H9 (cell line): ENCODE measurements around the gene IL18R1. TPM values are rescaled to one million over a fixed set of nuclear protein-coding genes. Genes with fewer than 3 reads are reported as not detected.

Experiments
- DNase-seq: peaks from one replicate; pipeline ENCODE4 v3.0.0-alpha.2; 2017
- H2AFZ ChIP-seq: one replicate; pipeline ENCODE4 v1.6.1; 2013; ENCODE audit warnings: mild to moderate bottlenecking, low read length, control low read depth, moderate library complexity
- H2AK5ac ChIP-seq: 2 replicates; pipeline ENCODE4 v1.6.1; 2013; ENCODE audit warnings: low read length, control low read depth, mixed read lengths; ENCODE audit not compliant: insufficient read length
- H2BK120ac ChIP-seq: one replicate; pipeline ENCODE4 v1.6.1; 2013; ENCODE audit warnings: low read depth, mild to moderate bottlenecking, low read length, control low read depth, inconsistent platforms; ENCODE audit not compliant: poor library complexity, severe bottlenecking
- H2BK12ac ChIP-seq: 2 replicates; pipeline ENCODE4 v1.6.1; 2013; ENCODE audit warnings: low read length, control low read depth, mixed read lengths, low read depth; ENCODE audit not compliant: insufficient read length
- H2BK15ac ChIP-seq: 2 replicates; pipeline ENCODE4 v1.6.1; 2013; ENCODE audit warnings: low read depth, low read length, control low read depth
- H2BK20ac ChIP-seq: one replicate; pipeline ENCODE4 v1.6.1; 2013; ENCODE audit warnings: low read depth, mild to moderate bottlenecking, low read length, control low read depth, inconsistent platforms; ENCODE audit not compliant: poor library complexity, severe bottlenecking
- H2BK5ac ChIP-seq: 2 replicates; pipeline ENCODE4 v1.6.1; 2013; ENCODE audit warnings: low read length, control low read depth, mixed read lengths; ENCODE audit not compliant: insufficient read length
- H3K14ac ChIP-seq: 2 replicates; pipeline ENCODE4 v1.6.1; 2013; ENCODE audit warnings: low read length, control low read depth; ENCODE audit not compliant: insufficient read depth
- H3K18ac ChIP-seq: 2 replicates; pipeline ENCODE4 v1.6.1; 2013; ENCODE audit warnings: low read depth, mild to moderate bottlenecking, mixed read lengths, low read length, control low read depth; ENCODE audit not compliant: insufficient read length
- H3K23ac ChIP-seq: 2 replicates; pipeline ENCODE4 v1.6.1; 2013; ENCODE audit warnings: low read length, control low read depth, mixed read lengths, low read depth; ENCODE audit not compliant: insufficient read length
- H3K23me2 ChIP-seq: 2 replicates; pipeline ENCODE4 v1.6.1; 2013; ENCODE audit warnings: low read depth, mild to moderate bottlenecking, mixed read lengths, low read length, control low read depth; ENCODE audit not compliant: insufficient read length, poor library complexity, severe bottlenecking
- H3K27ac ChIP-seq: 2 replicates; pipeline ENCODE4 v1.5.1; 2013; ENCODE audit warnings: low read length, control low read depth, mixed read lengths, low read depth; ENCODE audit not compliant: insufficient read length
- H3K27me3 ChIP-seq: 2 replicates; pipeline ENCODE4 v1.6.1; 2013; ENCODE audit warnings: low read length, control low read depth, inconsistent platforms; ENCODE audit not compliant: insufficient read depth
- H3K4ac ChIP-seq: 2 replicates; pipeline ENCODE4 v1.6.1; 2013; ENCODE audit warnings: low read depth, mild to moderate bottlenecking, control low read depth, inconsistent platforms, low read length, moderate library complexity
- H3K4me1 ChIP-seq: 2 replicates; pipeline ENCODE4 v1.6.1; 2013; ENCODE audit warnings: low read length, control low read depth, inconsistent platforms; ENCODE audit not compliant: insufficient read depth
- H3K4me2 ChIP-seq: 2 replicates; pipeline ENCODE4 v1.6.1; 2013; ENCODE audit warnings: low read length, control low read depth, mixed read lengths; ENCODE audit not compliant: insufficient read length, insufficient read depth
- H3K56ac ChIP-seq: 2 replicates; pipeline ENCODE4 v1.6.1; 2013; ENCODE audit warnings: low read depth, mild to moderate bottlenecking, mixed read lengths, low read length, control low read depth; ENCODE audit not compliant: insufficient read length
- H3K79me1 ChIP-seq: 2 replicates; pipeline ENCODE4 v1.6.1; 2013; ENCODE audit warnings: low read depth, mild to moderate bottlenecking, moderate library complexity, low read length, control low read depth, inconsistent platforms; ENCODE audit not compliant: insufficient read depth, poor library complexity, severe bottlenecking
- H3K79me2 ChIP-seq: 2 replicates; pipeline ENCODE4 v1.6.1; 2013; ENCODE audit warnings: low read length, control low read depth, inconsistent platforms; ENCODE audit not compliant: insufficient read depth
- H3K9ac ChIP-seq: 2 replicates; pipeline ENCODE4 v1.6.1; 2013; ENCODE audit warnings: low read length, control low read depth, mixed read lengths; ENCODE audit not compliant: insufficient read length; ENCODE audit errors: extremely low read depth
- H3K9me3 ChIP-seq: one replicate; pipeline ENCODE4 v1.6.1; 2013; ENCODE audit warnings: low read depth, low read length, inconsistent platforms; ENCODE audit not compliant: control insufficient read depth
- H3T11ph ChIP-seq: one replicate; pipeline ENCODE4 v1.6.1; 2013; ENCODE audit warnings: mild to moderate bottlenecking, low read length, control low read depth, inconsistent platforms
- H4K20me1 ChIP-seq: one replicate; pipeline ENCODE4 v1.6.1; 2013; ENCODE audit not compliant: control insufficient read depth, insufficient read length, insufficient read depth
- H4K5ac ChIP-seq: 2 replicates; pipeline ENCODE4 v1.6.1; 2013; ENCODE audit warnings: low read depth, mild to moderate bottlenecking, mixed read lengths, low read length, control low read depth; ENCODE audit not compliant: insufficient read length
- H4K8ac ChIP-seq: replicated peaks from 2 replicates; pipeline ENCODE4 v1.6.1; 2013; ENCODE audit warnings: low read length, control low read depth, mixed read lengths, low read depth; ENCODE audit not compliant: insufficient read length
- H4K91ac ChIP-seq: 2 replicates; pipeline ENCODE4 v1.6.1; 2013; ENCODE audit warnings: low read depth, mild to moderate bottlenecking, moderate library complexity, mixed read lengths, low read length, control low read depth; ENCODE audit not compliant: insufficient read length
- H3K27ac Mint-ChIP-seq, 3 experiments: 2 replicates in 2 of 3; 3 replicates in 1 of 3; pipeline ENCODE4 v1.8.0; 2020 to 2021; ENCODE audit warnings: mixed read lengths in 3 of 3, mild to moderate bottlenecking in 1 of 3, moderate library complexity in 1 of 3
- H3K27me3 Mint-ChIP-seq: 2 replicates; pipeline ENCODE4 v1.8.0; 2021; ENCODE audit warnings: low read depth, mild to moderate bottlenecking, moderate library complexity, mixed read lengths
- H3K36me3 Mint-ChIP-seq, 3 experiments: 2 replicates in 2 of 3; 3 replicates in 1 of 3; pipeline ENCODE4 v1.8.0; 2020 to 2021; ENCODE audit warnings: low read depth in 3 of 3, mixed read lengths in 3 of 3; ENCODE audit not compliant: insufficient read depth in 1 of 3
- H3K4me1 Mint-ChIP-seq, 2 experiments: 2 replicates each; pipeline ENCODE4 v1.8.0; 2020; ENCODE audit warnings: mixed read lengths in 2 of 2
- H3K4me3 Mint-ChIP-seq, 2 experiments: 2 replicates in 1 of 2; 3 replicates in 1 of 2; pipeline ENCODE4 v1.8.0; 2020 to 2021; ENCODE audit warnings: mild to moderate bottlenecking in 2 of 2, mixed read lengths in 2 of 2, moderate library complexity in 1 of 2
- H3K9me3 Mint-ChIP-seq, 2 experiments: 2 replicates in 1 of 2; 3 replicates in 1 of 2; pipeline ENCODE4 v1.8.0; 2020; ENCODE audit warnings: mild to moderate bottlenecking in 2 of 2, mixed read lengths in 2 of 2, moderate library complexity in 1 of 2
- WGBS: extraction: QIAGEN DNeasy Blood & Tissue Kit; methylation state at CpG from one replicate; pipeline ENCODE4 v1.1.7; 2013; ENCODE audit warnings: missing lambda C conversion rate, low lambda C conversion rate, mixed read lengths; ENCODE audit not compliant: insufficient read length; ENCODE audit errors: extremely low coverage; 5-methylcytosine and 5-hydroxymethylcytosine counted together
- total RNA-seq: library from RNA; stranded (reverse); gene quantifications from 2 replicates; pipeline ENCODE4 v1.2.1, GENCODE V29; 2021
- TF ChIP-seq, protein P1 (sequence below): fragments of 200-600 bp; sonication (generic); conservative IDR thresholded peaks from 3 replicates; pipeline ENCODE4 v1.8.0; 2021; ENCODE audit warnings: antibody characterized with exemption, mild to moderate bottlenecking

The IL18R1 gene
- total RNA-seq, 1 experiment from 2014 or later: not detected

DNA sequence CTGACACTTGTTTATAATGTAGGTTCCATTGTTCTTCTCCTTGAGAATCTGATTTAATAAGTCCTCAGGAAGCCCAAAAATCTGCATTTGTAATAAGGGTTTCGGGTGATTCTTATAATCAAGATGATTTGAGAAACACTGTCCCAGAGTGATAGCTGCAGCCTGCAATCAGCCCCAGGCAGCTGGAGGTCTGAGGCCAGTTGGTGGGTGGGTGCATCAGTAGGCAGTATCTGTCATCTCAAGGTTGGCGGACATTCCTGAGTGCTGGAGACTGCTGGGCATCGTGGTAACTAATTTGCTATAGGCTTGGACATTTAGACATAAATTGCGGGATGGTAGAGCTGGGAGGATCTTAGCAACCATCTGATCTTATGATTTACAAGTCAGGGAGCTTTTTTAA lies 64.7 kb downstream of the IL18R1 start:
- no CpG with 5 or more reads among the region's 4 CpGs for WGBS
- Histone ChIP-seq H3K27ac (no peak overlapping the region), H4K20me1 (no peaks in the 10 kb centered on the region), H3K9ac (no peak overlapping the region), H3K79me2 (no peaks in the 10 kb centered on the region), H2BK12ac (no peak overlapping the region), H2AK5ac (no peak overlapping the region), H2BK120ac (no peak overlapping the region), H3K18ac (no peak overlapping the region), H3K79me1 (no peaks in the 10 kb centered on the region), H3K9me3 (no peaks in the 10 kb centered on the region), H3K56ac (no peak overlapping the region), H2AFZ (no peak overlapping the region), H2BK20ac (no peak overlapping the region), H3K27me3 (no peaks in the 10 kb centered on the region), H4K8ac (no peak overlapping the region), H2BK5ac (no peak overlapping the region), H3K4me1 (no peaks in the 10 kb centered on the region), H3K4ac (no peak overlapping the region), H4K5ac (no peak overlapping the region), H3K23ac (no peak overlapping the region), H3K23me2 (no peaks in the 10 kb centered on the region), H3T11ph (no peak overlapping the region), H4K91ac (no peak overlapping the region), H3K4me2 (no peak overlapping the region), H3K14ac (no peak overlapping the region), H2BK15ac (no peak overlapping the region)
- Mint-ChIP-seq H3K36me3 (no peaks in the 10 kb centered on the region), H3K27me3 (peaks cover 18% of the 10 kb centered on the region), H3K4me3 (no peak overlapping the region; a peak in 1 of 5 replicates), H3K9me3 (peaks cover 5 to 8% of the 10 kb centered on the region in 2 experiments; a peak in 4 of 5 replicates), H3K4me1 (no peaks in the 10 kb centered on the region), H3K27ac (no peak overlapping the region)
- TF ChIP-seq, protein P1, sequence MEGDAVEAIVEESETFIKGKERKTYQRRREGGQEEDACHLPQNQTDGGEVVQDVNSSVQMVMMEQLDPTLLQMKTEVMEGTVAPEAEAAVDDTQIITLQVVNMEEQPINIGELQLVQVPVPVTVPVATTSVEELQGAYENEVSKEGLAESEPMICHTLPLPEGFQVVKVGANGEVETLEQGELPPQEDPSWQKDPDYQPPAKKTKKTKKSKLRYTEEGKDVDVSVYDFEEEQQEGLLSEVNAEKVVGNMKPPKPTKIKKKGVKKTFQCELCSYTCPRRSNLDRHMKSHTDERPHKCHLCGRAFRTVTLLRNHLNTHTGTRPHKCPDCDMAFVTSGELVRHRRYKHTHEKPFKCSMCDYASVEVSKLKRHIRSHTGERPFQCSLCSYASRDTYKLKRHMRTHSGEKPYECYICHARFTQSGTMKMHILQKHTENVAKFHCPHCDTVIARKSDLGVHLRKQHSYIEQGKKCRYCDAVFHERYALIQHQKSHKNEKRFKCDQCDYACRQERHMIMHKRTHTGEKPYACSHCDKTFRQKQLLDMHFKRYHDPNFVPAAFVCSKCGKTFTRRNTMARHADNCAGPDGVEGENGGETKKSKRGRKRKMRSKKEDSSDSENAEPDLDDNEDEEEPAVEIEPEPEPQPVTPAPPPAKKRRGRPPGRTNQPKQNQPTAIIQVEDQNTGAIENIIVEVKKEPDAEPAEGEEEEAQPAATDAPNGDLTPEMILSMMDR: no peak
- DNase-seq: no peak
